ENCODE measurements around the gene PGGHG.

- TF ChIP-seq CTCF (conservative IDR thresholded peaks at IDR 0.05; ENCODE audit: low read length) (no peak), EZH2phosphoT487 (IDR thresholded peaks at IDR 0.05; ENCODE audit: borderline replicate concordance) (no peak)
Observed at GRCh38 chr11:287821-288477, 977 bp upstream of the PGGHG start.
